ENCODE results near the gene RAD51B. TPM values are rescaled to one million over a fixed set of nuclear protein-coding genes. Genes with fewer than 3 reads are reported as not detected.
A peak's percentile ranks its signal among the peaks of the same experiment; 100 is the strongest.

Gene RAD51B
- total RNA-seq, 1 experiment from 2014 or later, result 29.9 TPM

GRCh38 chr14:68634332-68634731, 814.8 kb downstream of the RAD51B start:
- Histone ChIP-seq H3K36me3 (ENCODE audit: low read depth) (no peaks in the 10 kb centered on the region), H3K9me2 (ENCODE audit: insufficient read depth) (no peaks in the 10 kb centered on the region), H2AFZ (no peak overlapping the region), H3K4me1 (replicated peaks; ENCODE audit: insufficient read depth) (peaks cover 16% of the 10 kb centered on the region), H3K27me3 (ENCODE audit: insufficient read depth, low read depth) (no peaks in the 10 kb centered on the region), H3K27ac (no peak overlapping the region), H3K4me2 (no peak overlapping the region), H3K79me2 (ENCODE audit: low read depth) (no peaks in the 10 kb centered on the region), H3K4me3 (no peak overlapping the region), H3K9me3 (ENCODE audit: insufficient read depth, low read depth) (no peaks in the 10 kb centered on the region), H4K20me1 (ENCODE audit: insufficient read depth) (no peaks in the 10 kb centered on the region), H3F3A (ENCODE audit: insufficient read depth, low read depth) (peaks cover 11% of the 10 kb centered on the region)
- CTCF ChIA-PET, result no interaction called here
- intact Hi-C loops (cut with micrococcal nuclease; ENCODE audit: unreplicated experiment), result no loop called here
- BruUV-seq (replicated peaks), result no TSS peak
- DNase-seq, result no peak
- TF ChIP-seq CTCF (conservative IDR thresholded peaks at IDR 0.05), result no peak
- no peak for TF ChIP-seq EZH2 (IDR thresholded peaks at IDR 0.05; ENCODE audit: low read depth)
- POLR2A ChIA-PET (ENCODE audit: unreplicated experiment), result no interaction called here

- H3K9me2 ChIP-seq (ENCODE audit: insufficient read depth), result no peaks in the 10 kb centered on the region
- POLR2A ChIA-PET (ENCODE audit: unreplicated experiment), result interaction anchor here (0.6 to 0.7 kb wide), 2 partner anchors 48 to 143 kb away, joined by 9 to 16 read pairs; no protein-coding TSS in a partner anchor
- peaks cover 9% of the 10 kb centered on the region for H3K4me1 ChIP-seq (replicated peaks; ENCODE audit: insufficient read depth)
- H3K4me3 ChIP-seq, result no peak overlapping the region
- no peaks in the 10 kb centered on the region for H3K79me2 ChIP-seq (ENCODE audit: low read depth)
- no peak overlapping the region for H3K27ac ChIP-seq
- peaks cover 4% of the 10 kb centered on the region; the same call in 1 of the 2 replicates for H3F3A ChIP-seq (ENCODE audit: insufficient read depth, low read depth)
- TF ChIP-seq EZH2 (IDR thresholded peaks at IDR 0.05; ENCODE audit: low read depth) (no peak), CTCF (conservative IDR thresholded peaks at IDR 0.05) (no peak)
- BruUV-seq (replicated peaks), result no TSS peak
- intact Hi-C loops (cut with micrococcal nuclease; ENCODE audit: unreplicated experiment), result no loop called here
- H3K27me3 ChIP-seq (ENCODE audit: insufficient read depth, low read depth), result no peaks in the 10 kb centered on the region
- DNase-seq, result peak in 1 of 2 experiments; percentile 19
- H2AFZ ChIP-seq, result no peak overlapping the region
- H3K4me2 ChIP-seq, result no peak overlapping the region
- CTCF ChIA-PET, result no interaction called here
- H4K20me1 ChIP-seq (ENCODE audit: insufficient read depth), result no peaks in the 10 kb centered on the region
- no peaks in the 10 kb centered on the region for H3K36me3 ChIP-seq (ENCODE audit: low read depth)
- H3K9me3 ChIP-seq (ENCODE audit: insufficient read depth, low read depth), result no peaks in the 10 kb centered on the region; the same call in 1 of the 2 replicates
Observed at GRCh38 chr14:68634874-68635595, 815.5 kb downstream of the RAD51B start.

GRCh38 chr14:68636597-68636996, 817.0 kb downstream of the RAD51B start:
- Histone ChIP-seq H3K36me3 (ENCODE audit: low read depth) (no peaks in the 10 kb centered on the region), H3K9me3 (ENCODE audit: insufficient read depth, low read depth) (peaks cover 13% of the 10 kb centered on the region; the same call in 1 of the 2 replicates), H3F3A (ENCODE audit: insufficient read depth, low read depth) (no peaks in the 10 kb centered on the region), H4K20me1 (ENCODE audit: insufficient read depth) (no peaks in the 10 kb centered on the region), H3K4me2 (no peak overlapping the region), H2AFZ (no peak overlapping the region), H3K79me2 (ENCODE audit: low read depth) (no peaks in the 10 kb centered on the region), H3K9me2 (ENCODE audit: insufficient read depth) (no peaks in the 10 kb centered on the region), H3K4me1 (replicated peaks; ENCODE audit: insufficient read depth) (no peaks in the 10 kb centered on the region), H3K27me3 (ENCODE audit: insufficient read depth, low read depth) (no peaks in the 10 kb centered on the region), H3K27ac (no peak overlapping the region), H3K4me3 (no peak overlapping the region)
- intact Hi-C loops (cut with micrococcal nuclease; ENCODE audit: unreplicated experiment), result no loop called here
- no TSS peak for BruUV-seq (replicated peaks)
- CTCF ChIA-PET, result no interaction called here
- TF ChIP-seq EZH2 (IDR thresholded peaks at IDR 0.05; ENCODE audit: low read depth), result no peak
- no peak for TF ChIP-seq CTCF (conservative IDR thresholded peaks at IDR 0.05)
- POLR2A ChIA-PET (ENCODE audit: unreplicated experiment), result no interaction called here
- peak in 1 of 2 experiments; percentile 4 for DNase-seq
